HFFc6 (cell line): Measurements from ENCODE around the gene ERO1B. TPM values are rescaled to one million over a fixed set of nuclear protein-coding genes. Genes with fewer than 3 reads are reported as not detected.
"Not testable (repeated sequence)": the region's sequence is repeated elsewhere in the genome, so short reads cannot be mapped to it uniquely, and the experiment has no call there.

ENCODE experiments used
- DNase-seq: peaks from one replicate; pipeline ENCODE4 v3.0.0-alpha.2; 2018
- H3K27ac Mint-ChIP-seq: 2 replicates; pipeline ENCODE4 v1.8.0; 2020; ENCODE audit warnings: mild to moderate bottlenecking, mixed read lengths
- H3K27me3 Mint-ChIP-seq: 2 replicates; pipeline ENCODE4 v1.8.0; 2021; ENCODE audit warnings: mild to moderate bottlenecking, moderate library complexity, mixed read lengths; ENCODE audit not compliant: insufficient read depth
- H3K36me3 Mint-ChIP-seq: 2 replicates; pipeline ENCODE4 v1.8.0; 2021; ENCODE audit warnings: low read depth, mixed read lengths
- H3K4me1 Mint-ChIP-seq: 2 replicates; pipeline ENCODE4 v1.8.0; 2020; ENCODE audit warnings: low read depth, mixed read lengths
- H3K4me3 Mint-ChIP-seq: 2 replicates; pipeline ENCODE4 v1.8.0; 2020; ENCODE audit warnings: mild to moderate bottlenecking, moderate library complexity, mixed read lengths
- H3K9me3 Mint-ChIP-seq: 2 replicates; pipeline ENCODE4 v1.8.0; 2020; ENCODE audit warnings: mild to moderate bottlenecking, mixed read lengths
- total RNA-seq, 6 experiments: library from RNA; stranded (reverse); fragmentation: NEBNext Ultra II Directional; extraction: Animal tissue kit (Norgen Biotek cat#: 25700); gene quantifications; 2 replicates in 1 of 6; 3 replicates in 5 of 6; pipeline ENCODE4 v1.2.3, GENCODE V29; 2021
- TF ChIP-seq, protein P1 (sequence below): fragments of 200-600 bp; sonication (generic); IDR thresholded peaks from 2 replicates; pipeline ENCODE4 v1.5.0; 2021; ENCODE audit warnings: antibody characterized with exemption, mild to moderate bottlenecking

Gene ERO1B
- total RNA-seq, 6 experiments from 2014 or later = 1.5 to 2.3 (median 2.0) TPM

- Mint-ChIP-seq H3K4me3 (no peak overlapping the region), H3K9me3 (peaks cover 19% of the 10 kb centered on the region; the same call in 1 of the 2 replicates), H3K27me3 (peaks cover 1% of the 10 kb centered on the region; the same call in 1 of the 2 replicates), H3K27ac (no peak overlapping the region), H3K36me3 (peaks cover 42% of the 10 kb centered on the region), H3K4me1 (peaks cover 25% of the 10 kb centered on the region)
- TF ChIP-seq, protein P1, sequence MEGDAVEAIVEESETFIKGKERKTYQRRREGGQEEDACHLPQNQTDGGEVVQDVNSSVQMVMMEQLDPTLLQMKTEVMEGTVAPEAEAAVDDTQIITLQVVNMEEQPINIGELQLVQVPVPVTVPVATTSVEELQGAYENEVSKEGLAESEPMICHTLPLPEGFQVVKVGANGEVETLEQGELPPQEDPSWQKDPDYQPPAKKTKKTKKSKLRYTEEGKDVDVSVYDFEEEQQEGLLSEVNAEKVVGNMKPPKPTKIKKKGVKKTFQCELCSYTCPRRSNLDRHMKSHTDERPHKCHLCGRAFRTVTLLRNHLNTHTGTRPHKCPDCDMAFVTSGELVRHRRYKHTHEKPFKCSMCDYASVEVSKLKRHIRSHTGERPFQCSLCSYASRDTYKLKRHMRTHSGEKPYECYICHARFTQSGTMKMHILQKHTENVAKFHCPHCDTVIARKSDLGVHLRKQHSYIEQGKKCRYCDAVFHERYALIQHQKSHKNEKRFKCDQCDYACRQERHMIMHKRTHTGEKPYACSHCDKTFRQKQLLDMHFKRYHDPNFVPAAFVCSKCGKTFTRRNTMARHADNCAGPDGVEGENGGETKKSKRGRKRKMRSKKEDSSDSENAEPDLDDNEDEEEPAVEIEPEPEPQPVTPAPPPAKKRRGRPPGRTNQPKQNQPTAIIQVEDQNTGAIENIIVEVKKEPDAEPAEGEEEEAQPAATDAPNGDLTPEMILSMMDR = no peak
- DNase-seq = no peak
These were observed 80.8 kb downstream of the ERO1B start for GRCh38 chr1:236200925-236201324.

- Mint-ChIP-seq H3K36me3 (peaks cover 2% of the 10 kb centered on the region; the same call in 1 of the 2 replicates), H3K4me3 (no peak overlapping the region), H3K27me3 (no peaks in the 10 kb centered on the region; the same call in 1 of the 2 replicates), H3K9me3 (no peaks in the 10 kb centered on the region), H3K27ac (no peak overlapping the region), H3K4me1 (peaks cover 14% of the 10 kb centered on the region; the same call in 1 of the 2 replicates)
- TF ChIP-seq, protein P1 = no peak
- no peak for DNase-seq
These were observed 88.6 kb downstream of the ERO1B start for GRCh38 chr1:236193184-236193583.

DNA sequence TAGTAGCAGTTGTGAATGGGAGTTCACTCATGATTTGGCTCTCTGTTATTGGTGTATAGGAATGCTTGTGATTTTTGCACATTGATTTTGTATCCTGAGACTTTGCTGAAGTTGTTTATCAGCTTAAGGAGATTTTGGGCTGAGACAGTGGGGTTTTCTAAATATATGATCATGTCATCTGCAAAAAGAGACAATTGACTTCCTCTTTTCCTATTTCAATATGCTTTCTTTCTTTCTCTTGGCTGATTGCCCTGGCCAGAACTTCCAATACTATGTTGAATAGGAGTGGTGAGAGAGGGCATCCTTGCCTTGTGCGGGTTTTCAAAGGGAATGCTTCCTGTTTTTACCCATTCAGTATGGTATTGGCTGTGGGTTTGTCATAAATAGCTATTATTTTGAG is 93.7 kb downstream of the ERO1B start:
- H3K4me1 Mint-ChIP-seq, H3K27me3 Mint-ChIP-seq, H3K27ac Mint-ChIP-seq, H3K36me3 Mint-ChIP-seq, DNase-seq, H3K9me3 Mint-ChIP-seq, H3K4me3 Mint-ChIP-seq: not testable (repeated sequence)

DNA sequence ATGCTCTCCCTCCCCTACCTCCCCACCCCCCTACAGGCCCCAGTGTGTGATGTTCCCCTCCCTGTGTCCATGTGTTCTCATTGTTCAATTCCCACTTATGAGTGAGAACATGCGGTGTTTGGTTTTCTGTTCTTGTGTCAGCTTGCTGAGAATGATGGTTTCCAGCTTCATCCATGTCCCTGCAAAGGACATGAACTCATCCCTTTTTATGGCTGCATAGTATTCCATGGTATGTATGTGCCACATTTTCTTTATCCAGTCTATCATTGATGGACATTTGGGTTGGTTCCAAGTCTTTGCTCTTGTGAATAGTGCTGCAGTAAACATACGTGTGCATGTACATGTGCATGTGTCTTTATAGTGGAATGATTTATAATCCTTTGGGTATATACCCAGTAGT is 95.3 kb downstream of the ERO1B start:
- H3K9me3 Mint-ChIP-seq, H3K4me3 Mint-ChIP-seq, DNase-seq, H3K27me3 Mint-ChIP-seq, H3K36me3 Mint-ChIP-seq, H3K4me1 Mint-ChIP-seq, H3K27ac Mint-ChIP-seq: not testable (repeated sequence)

DNA sequence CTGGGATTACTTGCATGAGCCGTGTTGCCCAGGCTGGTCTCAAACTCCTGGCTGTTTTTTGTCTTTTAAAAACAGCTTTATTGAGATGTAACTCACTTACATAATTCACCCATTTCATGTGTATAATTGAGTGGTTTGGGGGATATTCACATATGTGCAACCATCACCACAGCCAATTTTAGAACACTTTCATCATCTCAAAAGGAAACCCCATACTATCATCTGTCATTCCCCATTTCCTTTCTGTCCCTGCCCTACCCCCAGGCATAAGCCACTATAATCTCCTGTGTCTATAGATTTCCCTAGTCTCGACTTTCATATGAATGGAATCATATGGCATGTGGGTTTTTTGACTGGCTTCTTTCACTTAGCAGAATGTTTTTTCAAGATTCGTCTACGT is 96.1 kb downstream of the ERO1B start:
- Mint-ChIP-seq H3K4me1 (peaks cover 9% of the 10 kb centered on the region), H3K4me3 (no peak overlapping the region), H3K9me3 (no peaks in the 10 kb centered on the region), H3K27me3 (no peaks in the 10 kb centered on the region), H3K36me3 (0 out of 2 replicates have a peak, but pooled peaks cover 3% of the 10 kb centered on the region), H3K27ac (no peak overlapping the region)
- DNase-seq = no peak
- TF ChIP-seq, protein P1 = no peak

- Mint-ChIP-seq H3K27ac (no peak overlapping the region), H3K4me3 (no peak overlapping the region), H3K27me3 (no peaks in the 10 kb centered on the region), H3K9me3 (no peaks in the 10 kb centered on the region), H3K4me1 (peaks cover 15% of the 10 kb centered on the region), H3K36me3 (0 out of 2 replicates have a peak, but pooled peaks cover 3% of the 10 kb centered on the region)
- TF ChIP-seq, protein P1 = no peak
- no peak for DNase-seq
These were observed 100.7 kb downstream of the ERO1B start for GRCh38 chr1:236181059-236181458.

DNA sequence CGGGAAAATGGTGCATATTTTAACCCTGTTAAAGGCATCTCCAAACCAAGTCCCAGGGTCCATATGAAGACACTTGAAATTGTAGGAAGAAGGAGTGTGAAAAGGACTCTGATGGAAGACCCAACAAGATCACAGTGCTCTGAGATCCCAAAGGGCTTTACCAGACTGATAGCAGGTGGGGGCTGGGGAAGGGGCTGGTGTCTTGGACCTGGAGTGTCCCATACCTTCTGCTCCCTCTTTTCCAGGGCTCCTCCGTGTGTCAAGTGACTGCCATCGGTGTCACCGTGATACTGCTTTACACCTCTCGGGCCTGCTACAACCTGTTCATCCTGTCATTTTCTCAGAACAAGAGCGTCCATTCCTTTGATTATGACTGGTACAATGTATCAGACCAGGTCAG is 102.1 kb downstream of the ERO1B start:
- Mint-ChIP-seq H3K27ac (no peak overlapping the region), H3K36me3 (0 out of 2 replicates have a peak, but pooled peaks cover 3% of the 10 kb centered on the region), H3K4me1 (peaks cover 15% of the 10 kb centered on the region), H3K4me3 (no peak overlapping the region), H3K27me3 (no peaks in the 10 kb centered on the region), H3K9me3 (no peaks in the 10 kb centered on the region)
- TF ChIP-seq, protein P1 = no peak
- DNase-seq = no peak
